ENCODE results near the gene VEGFA.

The VEGFA gene

DNA sequence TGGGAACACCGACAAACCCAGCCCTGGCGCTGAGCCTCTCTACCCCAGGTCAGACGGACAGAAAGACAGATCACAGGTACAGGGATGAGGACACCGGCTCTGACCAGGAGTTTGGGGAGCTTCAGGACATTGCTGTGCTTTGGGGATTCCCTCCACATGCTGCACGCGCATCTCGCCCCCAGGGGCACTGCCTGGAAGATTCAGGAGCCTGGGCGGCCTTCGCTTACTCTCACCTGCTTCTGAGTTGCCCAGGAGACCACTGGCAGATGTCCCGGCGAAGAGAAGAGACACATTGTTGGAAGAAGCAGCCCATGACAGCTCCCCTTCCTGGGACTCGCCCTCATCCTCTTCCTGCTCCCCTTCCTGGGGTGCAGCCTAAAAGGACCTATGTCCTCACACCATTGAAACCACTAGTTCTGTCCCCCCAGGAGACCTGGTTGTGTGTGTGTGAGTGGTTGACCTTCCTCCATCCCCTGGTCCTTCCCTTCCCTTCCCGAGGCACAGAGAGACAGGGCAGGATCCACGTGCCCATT lies 15.3 kb downstream of the VEGFA start:
- H3K27ac ChIP-seq: no peak overlapping the region
- TF ChIP-seq, protein P1, sequence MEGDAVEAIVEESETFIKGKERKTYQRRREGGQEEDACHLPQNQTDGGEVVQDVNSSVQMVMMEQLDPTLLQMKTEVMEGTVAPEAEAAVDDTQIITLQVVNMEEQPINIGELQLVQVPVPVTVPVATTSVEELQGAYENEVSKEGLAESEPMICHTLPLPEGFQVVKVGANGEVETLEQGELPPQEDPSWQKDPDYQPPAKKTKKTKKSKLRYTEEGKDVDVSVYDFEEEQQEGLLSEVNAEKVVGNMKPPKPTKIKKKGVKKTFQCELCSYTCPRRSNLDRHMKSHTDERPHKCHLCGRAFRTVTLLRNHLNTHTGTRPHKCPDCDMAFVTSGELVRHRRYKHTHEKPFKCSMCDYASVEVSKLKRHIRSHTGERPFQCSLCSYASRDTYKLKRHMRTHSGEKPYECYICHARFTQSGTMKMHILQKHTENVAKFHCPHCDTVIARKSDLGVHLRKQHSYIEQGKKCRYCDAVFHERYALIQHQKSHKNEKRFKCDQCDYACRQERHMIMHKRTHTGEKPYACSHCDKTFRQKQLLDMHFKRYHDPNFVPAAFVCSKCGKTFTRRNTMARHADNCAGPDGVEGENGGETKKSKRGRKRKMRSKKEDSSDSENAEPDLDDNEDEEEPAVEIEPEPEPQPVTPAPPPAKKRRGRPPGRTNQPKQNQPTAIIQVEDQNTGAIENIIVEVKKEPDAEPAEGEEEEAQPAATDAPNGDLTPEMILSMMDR (conservative IDR thresholded peaks at IDR 0.05): no peak

GRCh38 chr6:43785904-43786303 lies 15.9 kb downstream of the VEGFA start:
- TF ChIP-seq, protein P1 (conservative IDR thresholded peaks at IDR 0.05): no peak

GRCh38 chr6:43786664-43787329 lies 16.8 kb downstream of the VEGFA start:
- no peak overlapping the region for H3K27ac ChIP-seq
- TF ChIP-seq, protein P1 (conservative IDR thresholded peaks at IDR 0.05): no peak

More at GRCh38 chr6:43785904-43786303, 15.9 kb downstream of the VEGFA start:
- H3K27ac ChIP-seq: no peak overlapping the region

GRCh38 chr6:43788301-43788700 lies 18.3 kb downstream of the VEGFA start:
- no peak overlapping the region for H3K27ac ChIP-seq
- TF ChIP-seq, protein P1 (conservative IDR thresholded peaks at IDR 0.05): no peak

DNA sequence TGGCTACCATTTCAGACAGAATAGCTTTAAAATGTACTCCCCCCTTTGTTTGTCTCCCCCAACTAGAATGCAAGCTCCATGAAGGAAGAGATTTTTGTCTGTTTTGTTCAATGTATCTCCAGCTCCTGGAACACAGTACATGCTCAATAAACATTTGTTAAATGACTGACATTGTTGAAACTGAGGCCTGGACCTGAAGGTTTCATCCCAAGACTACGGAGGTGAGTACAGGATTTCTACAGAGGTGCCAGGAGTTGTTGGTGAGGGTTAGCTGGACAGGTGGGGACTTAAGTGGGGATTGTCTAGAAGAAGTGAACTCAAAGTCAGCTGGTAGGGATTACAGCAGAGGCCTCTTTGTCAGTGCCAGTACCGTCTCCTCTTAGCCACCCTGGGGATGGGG lies 19.4 kb downstream of the VEGFA start:
- no peak overlapping the region for H3K27ac ChIP-seq

GRCh38 chr6:43790031-43790430 lies 20.0 kb downstream of the VEGFA start:
- TF ChIP-seq, protein P1 (conservative IDR thresholded peaks at IDR 0.05): no peak
- H3K27ac ChIP-seq: no peak overlapping the region

More for the DNA sequence above, 19.4 kb downstream of the VEGFA start:
- TF ChIP-seq, protein P1 (conservative IDR thresholded peaks at IDR 0.05): no peak

GRCh38 chr6:43791745-43792422 lies 21.9 kb downstream of the VEGFA start:
- TF ChIP-seq, protein P1 (conservative IDR thresholded peaks at IDR 0.05): no peak
- no peak overlapping the region for H3K27ac ChIP-seq
